Hippocampal formation (tissue), 2 donors: ENCODE measurements around the gene ERI2.
"Not testable (repeated sequence)": the region's sequence is repeated elsewhere in the genome, so short reads cannot be mapped to it uniquely, and the experiment has no call there.

ENCODE experiments used
- DNase-seq, 2 donors: peaks; one replicate each; lab custom pipeline; 2025; lab: John Stamatoyannopoulos, UW

ERI2 gene

GRCh38 chr16:20814784-20815183 lies 8.5 kb upstream of the ERI2 start:
- DNase-seq = peak in 1 of 2 donors; percentile 5

- no peak for DNase-seq
Measured at GRCh38 chr16:20812510-20812909, 6.2 kb upstream of the ERI2 start.

GRCh38 chr16:20811889-20812439 lies 5.7 kb upstream of the ERI2 start:
- no peak for DNase-seq

- DNase-seq = no peak
Measured at GRCh38 chr16:20807862-20808261, 1.6 kb upstream of the ERI2 start.

GRCh38 chr16:20805684-20806167 lies 546 bp downstream of the ERI2 start:
- not testable (repeated sequence) for DNase-seq

- no peak for DNase-seq
Measured at GRCh38 chr16:20803561-20804214, 2.6 kb downstream of the ERI2 start.

GRCh38 chr16:20803192-20803560 lies 3.1 kb downstream of the ERI2 start:
- no peak for DNase-seq

- DNase-seq = no peak
Measured at GRCh38 chr16:20801278-20801677, 5.0 kb downstream of the ERI2 start.

- peak in 1 of 2 donors; percentile 32 for DNase-seq
Measured at GRCh38 chr16:20799599-20799998, 6.7 kb downstream of the ERI2 start.

- no peak for DNase-seq
Measured at GRCh38 chr16:20798364-20798763, 7.9 kb downstream of the ERI2 start.

GRCh38 chr16:20791923-20792612 lies 14.2 kb downstream of the ERI2 start:
- no peak for DNase-seq

- no peak for DNase-seq
Measured at GRCh38 chr16:20789130-20789529, 17.1 kb downstream of the ERI2 start.

GRCh38 chr16:20784204-20784603 lies 22.1 kb downstream of the ERI2 start:
- no peak for DNase-seq

- DNase-seq = no peak
Measured at GRCh38 chr16:20782470-20782869, 23.8 kb downstream of the ERI2 start.

- DNase-seq = no peak
Measured at GRCh38 chr16:20781697-20782096, 24.6 kb downstream of the ERI2 start.

GRCh38 chr16:20774703-20775362 lies 31.4 kb downstream of the ERI2 start:
- DNase-seq = peak in 1 of 2 donors; percentile 1

- DNase-seq = no peak
Measured at GRCh38 chr16:20773679-20774078, 32.6 kb downstream of the ERI2 start.

- no peak for DNase-seq
Measured at GRCh38 chr16:20768818-20769217, 37.5 kb downstream of the ERI2 start.

- no peak for DNase-seq
Measured at GRCh38 chr16:20768121-20768520, 38.2 kb downstream of the ERI2 start.

- DNase-seq = no peak
Measured at GRCh38 chr16:20767577-20767976, 38.7 kb downstream of the ERI2 start.

GRCh38 chr16:20766294-20766693 lies 40.0 kb downstream of the ERI2 start:
- no peak for DNase-seq

- no peak for DNase-seq
Measured at GRCh38 chr16:20765732-20766131, 40.5 kb downstream of the ERI2 start.

GRCh38 chr16:20764448-20764847 lies 41.8 kb downstream of the ERI2 start:
- DNase-seq = not testable (repeated sequence)
